Gastroesophageal sphincter (tissue), 4 donors: Measurements from ENCODE around the gene SIK1. TPM values are rescaled to one million over a fixed set of nuclear protein-coding genes. Genes with fewer than 3 reads are reported as not detected.
"Not testable (repeated sequence)": the region's sequence is repeated elsewhere in the genome, so short reads cannot be mapped to it uniquely, and the experiment has no call there.

Experiments used
- ATAC-seq: fragments of 150-250 bp; one replicate; pipeline ENCODE4 v1.9.1; 2016; ENCODE audit warnings: mild to moderate bottlenecking, moderate library complexity
- H3K27ac ChIP-seq, 4 donors: fragments of 200-600 bp; sonication (generic) in 3 of 4; 1 replicate in 3 of 4; 2 replicates in 1 of 4; pipeline ENCODE4 v1.5.1; 2016 to 2019
- H3K27me3 ChIP-seq: fragments of 200-600 bp; sonication (generic); one replicate; pipeline ENCODE4 v1.5.1; 2019
- H3K36me3 ChIP-seq, 2 donors: fragments of 200-600 bp; sonication (generic); one replicate each; pipeline ENCODE4 v1.5.1; 2019; ENCODE audit warnings: control low read depth in 1 of 2
- H3K4me1 ChIP-seq, 3 donors: fragments of 200-600 bp; sonication (generic); 1 replicate in 2 of 3; 2 replicates in 1 of 3; pipeline ENCODE4 v1.5.1; 2016 to 2019; ENCODE audit warnings: control low read depth in 2 of 3
- H3K4me3 ChIP-seq, 2 donors: fragments of 200-600 bp; sonication (generic); one replicate each; pipeline ENCODE4 v1.5.1; 2019; ENCODE audit warnings: mild to moderate bottlenecking in 1 of 2, moderate library complexity in 1 of 2
- H3K9me3 ChIP-seq, 3 donors: fragments of 200-600 bp; sonication (generic); one replicate each; pipeline ENCODE4 v1.5.1; 2017 to 2019; ENCODE audit warnings: control low read depth in 2 of 3
- CTCF ChIP-seq, 4 experiments: fragments of 200-600 bp in 2 of 4; fragments of 450-650 bp in 2 of 4; sonication (generic) in 1 of 4; IDR thresholded peaks; one replicate each; pipeline ENCODE4 v1.5.1; 2017 to 2019; ENCODE audit warnings: antibody characterized with exemption in 4 of 4, mild to moderate bottlenecking in 2 of 4, moderate library complexity in 2 of 4
- EP300 ChIP-seq: sonication (generic); formaldehyde crosslinking; IDR thresholded peaks from one replicate; pipeline ENCODE4 v1.6.1; 2017; ENCODE audit warnings: antibody characterized with exemption, mild to moderate bottlenecking
- POLR2A ChIP-seq, 2 donors: fragments of 450-650 bp; IDR thresholded peaks; one replicate each; pipeline ENCODE4 v1.6.1; 2017; ENCODE audit warnings: antibody characterized with exemption in 2 of 2, mild to moderate bottlenecking in 2 of 2, moderate library complexity in 1 of 2
- POLR2AphosphoS5 ChIP-seq: sonication (generic); formaldehyde crosslinking; IDR thresholded peaks from one replicate; pipeline ENCODE4 v1.6.1; 2017; ENCODE audit warnings: antibody characterized with exemption
- WGBS, 2 donors: methylation state at CpG; one replicate each; pipeline ENCODE4 v1.1.5; 2018; ENCODE audit warnings: low coverage in 1 of 2; 5-methylcytosine and 5-hydroxymethylcytosine counted together
- total RNA-seq, 4 donors: library from RNA; depleted of rRNA; stranded (reverse); fragments of >200 nt; gene quantifications; one replicate each; pipeline ENCODE4 v1.1.0, GENCODE V29; 2016

SIK1 gene
- total RNA-seq, 4 donors from 2014 or later: 0.93 to 8.6 (median 1.6) TPM

GRCh38 chr21:43398533-43398932 lies 28.4 kb downstream of the SIK1 start:
- WGBS, 2 donors: no CpG with 5 or more reads among the region's 12 CpGs
- not testable (repeated sequence) for H3K4me1 ChIP-seq, H3K9me3 ChIP-seq, H3K36me3 ChIP-seq, H3K27me3 ChIP-seq, ATAC-seq, H3K27ac ChIP-seq, H3K4me3 ChIP-seq

GRCh38 chr21:43398000-43398399 lies 28.9 kb downstream of the SIK1 start:
- not testable (repeated sequence) for H3K36me3 ChIP-seq, H3K4me1 ChIP-seq, ATAC-seq, H3K27me3 ChIP-seq, H3K4me3 ChIP-seq, H3K27ac ChIP-seq, H3K9me3 ChIP-seq
- no CpG with 5 or more reads among the region's 3 CpGs for WGBS, 2 donors

DNA sequence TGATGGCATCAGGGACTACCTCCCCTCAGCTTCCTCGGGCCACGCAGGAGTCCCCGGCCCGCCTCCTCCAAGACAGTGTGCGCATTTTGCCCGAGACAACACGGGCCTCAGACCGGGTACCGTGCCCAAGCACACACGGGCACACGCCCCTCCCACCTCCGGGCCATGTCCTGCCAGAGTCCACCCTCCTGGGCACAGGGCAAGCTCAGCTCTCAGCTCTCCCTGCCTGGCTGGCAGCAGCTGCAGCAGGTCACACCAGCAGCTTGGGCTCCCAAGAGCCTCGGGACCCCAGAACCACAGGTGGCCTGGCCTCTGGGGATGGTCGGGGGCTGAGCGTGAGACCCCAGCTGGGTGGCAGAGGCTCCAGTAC lies 29.5 kb downstream of the SIK1 start:
- H3K27ac ChIP-seq, H3K9me3 ChIP-seq, H3K4me1 ChIP-seq, H3K27me3 ChIP-seq, H3K36me3 ChIP-seq, H3K4me3 ChIP-seq, ATAC-seq: not testable (repeated sequence)
- WGBS, 2 donors: no CpG with 5 or more reads among the region's 15 CpGs

GRCh38 chr21:43396788-43397438 lies 30.0 kb downstream of the SIK1 start:
- not testable (repeated sequence) for H3K36me3 ChIP-seq, H3K27me3 ChIP-seq, H3K4me3 ChIP-seq, H3K9me3 ChIP-seq, ATAC-seq, H3K4me1 ChIP-seq, H3K27ac ChIP-seq
- no CpG with 5 or more reads among the region's 27 CpGs for WGBS, 2 donors

DNA sequence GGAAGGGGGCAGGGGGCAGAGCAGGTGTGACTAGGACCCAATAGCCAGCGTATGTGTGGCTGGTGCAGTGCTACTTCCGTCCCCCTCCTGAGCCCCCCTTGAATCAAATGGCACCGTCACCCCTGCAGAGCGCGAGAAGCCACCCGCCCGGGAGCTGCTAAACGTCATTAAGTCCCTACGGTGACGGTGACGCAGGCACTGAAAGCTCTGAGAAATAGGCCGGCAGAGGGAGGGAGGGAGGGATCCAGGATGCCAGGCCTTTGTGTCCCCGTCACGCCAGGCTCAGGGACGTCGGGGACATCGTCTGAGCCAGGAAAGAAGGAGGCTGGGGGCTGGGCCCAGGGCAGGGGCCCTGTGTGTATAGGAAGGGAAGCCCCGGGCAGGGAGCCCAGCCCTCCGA lies 43.6 kb downstream of the SIK1 start:
- not testable (repeated sequence) for H3K4me1 ChIP-seq, H3K36me3 ChIP-seq, H3K9me3 ChIP-seq, H3K4me3 ChIP-seq, H3K27ac ChIP-seq, H3K27me3 ChIP-seq
- ATAC-seq: peak; percentile 28
- WGBS, 2 donors: no CpG with 5 or more reads among the region's 19 CpGs

DNA sequence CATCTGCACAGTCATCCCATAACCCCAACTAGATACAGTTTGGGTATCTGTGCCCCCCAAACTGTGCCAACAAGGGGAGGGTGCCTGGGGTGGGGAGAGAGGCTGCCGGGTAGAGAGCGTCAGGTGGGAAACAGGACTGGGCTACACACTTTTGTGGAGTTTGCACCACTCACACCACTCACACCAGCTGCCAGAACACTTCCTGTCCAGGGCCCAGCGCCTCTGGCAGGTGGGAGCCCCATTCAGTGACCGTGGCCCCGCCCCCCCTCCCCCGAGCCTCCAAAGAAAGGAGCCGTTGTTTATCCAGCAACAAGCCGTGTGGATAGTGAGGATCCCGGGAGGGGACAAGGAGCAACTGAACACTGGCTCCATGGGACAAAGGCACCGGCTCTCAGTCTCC lies 44.0 kb downstream of the SIK1 start:
- H3K4me3 ChIP-seq, H3K27me3 ChIP-seq, H3K9me3 ChIP-seq, H3K27ac ChIP-seq, H3K4me1 ChIP-seq, H3K36me3 ChIP-seq, ATAC-seq: not testable (repeated sequence)
- no CpG with 5 or more reads among the region's 10 CpGs for WGBS, 2 donors

GRCh38 chr21:43380852-43381533 lies 45.9 kb downstream of the SIK1 start:
- H3K9me3 ChIP-seq, H3K36me3 ChIP-seq, H3K4me1 ChIP-seq, H3K27ac ChIP-seq, H3K4me3 ChIP-seq, H3K27me3 ChIP-seq, ATAC-seq: not testable (repeated sequence)
- WGBS, 2 donors: no CpG with 5 or more reads among the region's 28 CpGs

- WGBS, 2 donors: no CpG with 5 or more reads among the region's 11 CpGs
- H3K27me3 ChIP-seq, H3K27ac ChIP-seq, H3K4me3 ChIP-seq, H3K9me3 ChIP-seq, H3K4me1 ChIP-seq, H3K36me3 ChIP-seq, ATAC-seq: not testable (repeated sequence)
These were observed 46.6 kb downstream of the SIK1 start for GRCh38 chr21:43380337-43380736.

DNA sequence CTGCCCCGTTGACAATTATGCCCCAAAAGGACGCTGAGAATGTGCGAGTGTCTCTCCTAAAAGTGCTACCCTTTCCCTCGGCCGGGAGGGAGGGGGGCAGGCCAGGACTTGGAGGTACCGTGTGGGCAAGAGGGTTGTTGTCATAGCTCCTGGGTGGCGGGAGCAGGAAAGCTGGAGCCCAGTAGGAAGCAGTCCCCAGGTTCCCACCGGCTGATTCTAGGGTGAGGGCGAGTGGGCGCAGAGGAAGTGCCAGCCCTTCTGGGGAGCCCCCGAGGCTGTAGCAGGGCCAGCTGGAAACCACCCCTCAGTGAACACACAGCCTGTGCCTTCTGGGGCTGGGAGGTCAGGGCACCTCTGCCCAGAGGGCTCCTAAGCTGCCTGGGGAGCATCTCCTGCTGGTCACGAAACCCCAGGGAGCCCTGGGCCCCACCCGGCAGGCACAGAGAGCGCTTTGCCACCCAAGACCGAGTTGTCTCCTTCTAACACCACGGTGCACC lies 47.3 kb downstream of the SIK1 start:
- WGBS, 2 donors: no CpG with 5 or more reads among the region's 16 CpGs
- not testable (repeated sequence) for ATAC-seq

DNA sequence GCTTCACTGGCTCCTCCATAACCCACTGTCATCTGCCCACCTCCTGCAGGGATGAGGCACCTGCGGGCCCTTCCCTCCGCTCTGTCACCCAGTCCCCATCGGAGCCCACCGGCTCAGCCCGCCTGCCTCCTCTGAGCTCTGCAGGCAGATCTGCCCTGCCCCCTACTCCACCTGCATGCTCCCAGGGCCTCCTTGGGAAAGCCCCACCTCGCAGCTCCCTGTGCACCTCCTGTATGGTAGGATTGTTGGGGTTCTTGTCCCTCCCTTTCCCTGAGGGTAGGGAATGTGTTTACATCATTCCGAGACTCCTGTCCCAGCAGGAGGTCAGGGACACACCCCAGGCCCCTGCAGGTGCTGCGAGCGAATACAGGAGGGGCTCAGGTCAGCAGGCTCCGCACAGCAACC lies 50.5 kb downstream of the SIK1 start:
- Histone ChIP-seq H3K4me3 (no peak overlapping the region), H3K9me3 (no peaks in the 10 kb centered on the region), H3K27me3 (no peaks in the 10 kb centered on the region), H3K36me3 (no peaks in the 10 kb centered on the region), H3K27ac (no peak overlapping the region), H3K4me1 (no peaks in the 10 kb centered on the region)
- TF ChIP-seq CTCF (IDR thresholded peaks at IDR 0.05): no peak
- TF ChIP-seq EP300: no peak
- no peak for TF ChIP-seq POLR2A (IDR thresholded peaks at IDR 0.05)
- no peak for TF ChIP-seq POLR2AphosphoS5
- WGBS, 2 donors: 83% methylated on average over 5 of the region's 10 CpGs; no CpG with 5 or more reads in 1 of the 2 donors
- ATAC-seq: no peak

More for the DNA sequence above, 47.3 kb downstream of the SIK1 start:
- H3K36me3 ChIP-seq, H3K4me1 ChIP-seq, H3K9me3 ChIP-seq, H3K4me3 ChIP-seq, H3K27me3 ChIP-seq, H3K27ac ChIP-seq: not testable (repeated sequence)
